HK-2 (cell line): Measurements from ENCODE around the gene LPAR3.

Experiments used
- DNase-seq: peaks from one replicate; pipeline ENCODE4 v3.0.0-alpha.2; 2018; ENCODE audit not compliant: unreplicated experiment

LPAR3 gene

GRCh38 chr1:84857906-84858305, 35.1 kb downstream of the LPAR3 start:
- DNase-seq = no peak

GRCh38 chr1:84856726-84857270, 36.2 kb downstream of the LPAR3 start:
- no peak for DNase-seq

- no peak for DNase-seq
Measured at GRCh38 chr1:84855691-84856630, 37.0 kb downstream of the LPAR3 start.

- no peak for DNase-seq
Measured at GRCh38 chr1:84855168-84855567, 37.8 kb downstream of the LPAR3 start.

- peak; percentile 25 for DNase-seq
Measured at GRCh38 chr1:84853741-84854721, 39.0 kb downstream of the LPAR3 start.

- peak; percentile 65 for DNase-seq
Measured at GRCh38 chr1:84851839-84852238, 41.2 kb downstream of the LPAR3 start.

- no peak for DNase-seq
Measured at GRCh38 chr1:84849357-84849975, 43.5 kb downstream of the LPAR3 start.

GRCh38 chr1:84847253-84848250, 45.5 kb downstream of the LPAR3 start:
- DNase-seq = peak; percentile 83

- no peak for DNase-seq
Measured at GRCh38 chr1:84846387-84846786, 46.6 kb downstream of the LPAR3 start.

GRCh38 chr1:84845357-84845756, 47.6 kb downstream of the LPAR3 start:
- DNase-seq = no peak

- no peak for DNase-seq
Measured at GRCh38 chr1:84844094-84844493, 48.9 kb downstream of the LPAR3 start.

GRCh38 chr1:84842748-84843231, 50.2 kb downstream of the LPAR3 start:
- no peak for DNase-seq

- DNase-seq = no peak
Measured at GRCh38 chr1:84841971-84842370, 51.0 kb downstream of the LPAR3 start.

GRCh38 chr1:84840346-84840745, 52.7 kb downstream of the LPAR3 start:
- DNase-seq = no peak

- no peak for DNase-seq
Measured at GRCh38 chr1:84839544-84839943, 53.5 kb downstream of the LPAR3 start.

- DNase-seq = no peak
Measured at GRCh38 chr1:84836145-84836544, 56.9 kb downstream of the LPAR3 start.

GRCh38 chr1:84835169-84835568, 57.8 kb downstream of the LPAR3 start:
- no peak for DNase-seq

GRCh38 chr1:84834419-84835064, 58.5 kb downstream of the LPAR3 start:
- DNase-seq = no peak

GRCh38 chr1:84833194-84833593, 59.8 kb downstream of the LPAR3 start:
- DNase-seq = no peak

- DNase-seq = no peak
Measured at GRCh38 chr1:84830136-84830535, 62.9 kb downstream of the LPAR3 start.
